Glomerular endothelial cell (primary cell): ENCODE data around the gene NPC1. TPM values are rescaled to one million over a fixed set of nuclear protein-coding genes. Genes with fewer than 3 reads are reported as not detected.

Experiments used
- DNase-seq: peaks from one replicate; pipeline ENCODE4 v3.0.0-alpha.2; 2011; ENCODE audit warnings: low read depth, low spot score; ENCODE audit errors: extremely low read depth
- total RNA-seq: library from RNA; depleted of rRNA; stranded (reverse); fragments of >200 nt; gene quantifications from 2 replicates; pipeline ENCODE4 v1.2.3, GENCODE V29; 2015

Gene NPC1
- total RNA-seq, 1 donor from 2014 or later = 62.0 TPM

GRCh38 chr18:23612434-23613090, 26.3 kb upstream of the NPC1 start:
- DNase-seq = no peak

DNA sequence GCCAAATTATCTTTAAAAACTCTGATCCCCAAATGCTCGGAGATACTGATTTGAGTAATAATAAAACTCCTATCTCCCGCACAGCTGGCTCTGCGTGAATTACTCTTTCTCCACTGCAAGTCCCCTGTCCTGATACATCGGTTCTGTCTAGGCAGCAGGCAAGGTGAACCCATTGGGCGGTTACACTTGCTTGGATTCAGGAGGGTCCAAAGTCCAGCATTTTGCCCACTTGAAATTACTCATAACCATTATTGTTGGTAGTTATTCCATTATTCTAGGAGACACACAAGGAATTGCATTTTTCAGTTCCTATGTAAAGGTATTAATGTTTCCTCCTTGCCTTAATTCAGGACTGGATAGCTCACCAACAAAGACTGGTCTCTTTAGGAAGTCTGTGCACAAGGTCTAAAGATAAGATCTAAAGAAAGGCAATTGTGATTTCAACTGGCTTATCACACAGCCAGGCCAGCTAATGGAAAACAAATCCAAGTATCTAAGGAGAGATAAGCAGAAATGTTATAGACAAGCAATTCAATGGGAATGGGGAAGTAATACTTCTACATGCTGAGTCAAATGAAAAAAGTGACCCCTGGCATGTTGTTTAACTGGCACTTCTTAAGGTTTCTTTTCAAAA, 23.2 kb upstream of the NPC1 start:
- DNase-seq = no peak

DNA sequence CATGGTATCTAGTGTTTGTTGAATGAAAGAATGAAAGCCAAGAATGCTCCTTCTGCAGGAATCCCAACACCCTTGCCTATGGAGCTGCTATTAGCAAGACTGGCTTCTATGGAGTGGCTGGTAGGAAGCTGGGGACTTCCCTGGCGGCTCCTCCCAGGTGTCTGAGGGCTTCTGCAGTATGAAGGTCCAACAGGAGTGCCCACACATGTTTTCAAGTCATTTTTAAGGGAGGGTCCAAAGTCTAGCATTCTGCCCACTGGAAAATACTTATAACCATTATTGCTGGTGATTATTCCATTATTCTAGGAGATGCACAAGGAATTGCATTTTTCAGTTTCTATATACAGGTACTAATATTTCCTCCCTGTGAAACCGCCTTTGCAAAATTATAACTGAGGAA, 21.9 kb upstream of the NPC1 start:
- no peak for DNase-seq

DNA sequence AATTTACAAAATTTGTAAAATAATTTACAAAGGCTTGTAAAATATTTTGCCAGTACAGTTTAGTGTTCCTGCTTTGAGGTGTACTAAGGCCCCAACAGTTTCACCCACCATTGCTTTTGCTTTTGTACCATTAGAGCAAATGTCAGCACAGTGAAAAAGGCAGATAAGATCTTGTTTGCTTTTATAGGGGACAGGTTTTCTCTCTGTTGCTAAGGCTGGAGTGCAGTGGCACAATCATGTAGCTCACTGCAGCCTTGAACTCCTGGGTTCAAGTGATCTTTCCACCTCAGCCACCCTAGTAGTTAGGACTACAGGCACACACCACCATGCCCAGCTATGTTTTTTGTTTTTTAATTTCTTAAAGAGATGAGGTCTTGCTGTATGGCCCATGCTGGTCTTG, 19.6 kb upstream of the NPC1 start:
- DNase-seq = no peak

DNA sequence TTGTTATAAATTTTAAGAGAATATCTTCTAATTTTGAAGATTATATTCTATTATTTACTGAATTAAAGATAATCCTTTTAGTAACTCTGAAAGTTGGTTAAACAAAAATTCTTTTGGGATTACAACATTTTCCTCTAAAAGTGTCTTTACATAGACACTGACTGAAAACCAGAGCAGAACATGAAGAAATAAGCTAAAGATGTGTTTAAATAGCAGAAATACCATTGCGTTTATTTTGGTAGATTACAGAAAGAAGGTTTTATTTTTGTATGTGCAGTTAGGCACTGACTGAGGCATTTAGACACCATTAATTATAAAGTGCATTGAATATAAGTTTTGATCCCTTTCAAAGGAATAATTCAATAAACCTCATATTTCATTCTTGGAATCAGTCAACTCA, 13.5 kb upstream of the NPC1 start:
- no peak for DNase-seq

DNA sequence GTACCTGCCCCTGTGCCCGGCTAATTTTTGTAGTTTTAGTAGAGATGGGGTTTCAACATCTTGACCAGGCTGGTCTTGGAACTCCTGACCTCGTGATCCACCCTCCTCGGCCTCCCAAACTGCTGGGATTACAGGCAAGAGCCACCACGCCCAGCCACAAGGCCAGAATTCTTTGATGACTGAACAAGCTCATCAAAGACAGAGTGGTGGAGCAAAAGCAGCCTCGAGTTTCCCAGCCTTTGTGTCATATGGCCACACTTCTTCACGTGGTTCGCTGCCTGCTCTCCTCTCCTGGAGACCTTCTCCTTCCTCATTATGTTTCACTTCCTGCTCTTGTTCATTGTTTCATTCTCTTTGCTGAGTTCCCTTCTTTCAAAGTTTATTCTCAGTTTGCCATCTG, 9.9 kb upstream of the NPC1 start:
- no peak for DNase-seq

DNA sequence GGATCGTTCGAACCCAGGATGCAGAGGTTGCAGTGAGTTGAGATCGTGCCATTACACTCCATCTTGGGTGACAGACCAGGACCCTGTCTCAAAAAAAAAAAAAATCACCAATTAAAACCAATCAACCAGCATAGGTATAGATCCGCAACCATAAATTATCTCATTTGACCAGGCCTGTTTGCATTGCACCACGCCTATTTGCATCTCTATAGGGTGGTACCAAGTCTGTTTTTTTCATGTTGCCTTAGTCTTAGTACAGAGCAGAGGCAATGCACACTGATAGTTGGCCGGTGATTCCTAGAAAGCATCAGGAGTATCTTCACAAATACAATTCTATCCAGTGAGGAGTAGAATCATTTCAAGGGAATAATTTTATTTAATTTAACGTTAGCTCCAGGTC, 9.3 kb upstream of the NPC1 start:
- DNase-seq = no peak

DNA sequence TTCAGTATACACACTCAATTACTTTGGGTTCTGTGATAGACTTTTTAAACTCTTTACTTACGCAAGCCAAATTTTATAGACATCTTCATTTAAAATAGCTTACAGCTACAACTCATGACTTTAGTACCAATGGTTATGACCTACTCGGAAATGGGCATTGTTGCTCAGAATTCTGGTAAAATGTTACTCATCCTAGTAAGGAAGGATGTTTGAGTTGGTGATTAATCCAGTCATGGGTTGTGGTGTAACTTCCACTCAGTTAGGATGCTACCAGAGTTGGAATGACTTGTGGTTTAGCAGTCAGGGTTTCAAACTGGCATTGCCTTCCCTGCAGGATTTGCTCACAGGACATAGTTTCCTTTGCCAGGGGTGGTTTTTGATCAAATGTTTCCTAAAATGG, 7.4 kb upstream of the NPC1 start:
- DNase-seq = no peak

- DNase-seq = no peak
These were observed 6.6 kb upstream of the NPC1 start for GRCh38 chr18:23592911-23593310.

GRCh38 chr18:23591011-23591410, 4.7 kb upstream of the NPC1 start:
- DNase-seq = no peak

GRCh38 chr18:23588836-23589560, 2.7 kb upstream of the NPC1 start:
- no peak for DNase-seq

DNA sequence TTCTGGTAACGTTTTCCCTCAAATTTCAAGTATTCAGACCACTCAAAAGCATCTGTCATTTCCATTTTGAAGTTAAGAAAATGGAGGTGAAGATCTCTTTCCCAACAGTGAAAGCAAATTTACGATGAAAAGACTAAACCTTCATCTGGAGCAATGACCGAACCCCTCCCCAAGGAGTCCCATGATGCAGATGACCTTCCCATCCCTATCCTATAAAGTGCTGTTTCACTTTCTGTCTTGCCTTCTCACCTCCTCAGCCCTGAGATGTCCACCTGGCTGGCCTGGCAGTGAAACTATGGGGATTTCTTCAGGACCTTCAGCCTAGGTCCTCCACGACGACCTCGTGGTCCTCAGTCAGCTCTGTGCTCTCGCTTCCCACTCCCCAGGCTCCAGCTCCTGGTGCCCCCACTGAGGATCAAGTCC, 925 bp upstream of the NPC1 start:
- no peak for DNase-seq

GRCh38 chr18:23585897-23586248, 433 bp downstream of the NPC1 start:
- no peak for DNase-seq

DNA sequence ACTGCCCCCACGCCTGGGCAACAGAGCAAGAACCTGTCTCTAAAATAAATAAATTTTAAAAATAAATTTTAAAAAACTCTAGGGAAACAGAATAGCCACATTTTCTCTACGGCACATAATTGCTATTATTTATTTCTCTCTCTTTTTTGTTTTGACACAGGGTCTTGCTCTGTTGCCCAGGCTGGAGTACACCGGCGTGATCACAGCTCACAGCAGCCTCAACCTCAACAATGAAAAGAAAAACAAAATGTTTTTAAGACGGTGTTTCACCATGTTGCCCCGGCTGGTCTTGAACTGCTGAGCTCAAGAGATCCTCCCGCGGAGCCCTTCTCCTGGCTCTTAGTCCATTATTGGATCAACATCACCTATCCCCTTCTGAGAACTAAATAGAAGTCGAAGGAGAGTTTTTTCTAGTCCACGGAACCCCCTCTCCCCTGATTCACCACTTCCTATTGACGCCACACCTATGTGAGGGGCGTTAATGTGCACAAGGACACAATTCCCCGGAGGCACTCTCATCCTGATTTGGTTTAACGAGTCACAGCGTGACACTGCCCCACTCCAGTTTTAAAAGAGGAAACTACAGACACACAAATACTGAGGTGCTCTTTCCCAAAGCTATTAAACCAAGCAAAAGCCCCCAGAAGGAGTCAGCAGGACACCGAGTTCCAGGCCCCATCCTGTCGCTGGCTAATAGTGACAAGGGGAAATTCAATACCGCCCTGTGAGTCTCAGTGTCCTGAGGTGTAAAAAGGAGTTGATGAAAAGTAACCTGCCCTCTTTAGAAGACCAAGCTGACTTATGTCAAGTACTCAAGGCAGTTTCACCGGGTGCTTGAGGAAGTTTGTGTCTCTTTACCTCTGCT, 1.1 kb downstream of the NPC1 start:
- DNase-seq = no peak

DNA sequence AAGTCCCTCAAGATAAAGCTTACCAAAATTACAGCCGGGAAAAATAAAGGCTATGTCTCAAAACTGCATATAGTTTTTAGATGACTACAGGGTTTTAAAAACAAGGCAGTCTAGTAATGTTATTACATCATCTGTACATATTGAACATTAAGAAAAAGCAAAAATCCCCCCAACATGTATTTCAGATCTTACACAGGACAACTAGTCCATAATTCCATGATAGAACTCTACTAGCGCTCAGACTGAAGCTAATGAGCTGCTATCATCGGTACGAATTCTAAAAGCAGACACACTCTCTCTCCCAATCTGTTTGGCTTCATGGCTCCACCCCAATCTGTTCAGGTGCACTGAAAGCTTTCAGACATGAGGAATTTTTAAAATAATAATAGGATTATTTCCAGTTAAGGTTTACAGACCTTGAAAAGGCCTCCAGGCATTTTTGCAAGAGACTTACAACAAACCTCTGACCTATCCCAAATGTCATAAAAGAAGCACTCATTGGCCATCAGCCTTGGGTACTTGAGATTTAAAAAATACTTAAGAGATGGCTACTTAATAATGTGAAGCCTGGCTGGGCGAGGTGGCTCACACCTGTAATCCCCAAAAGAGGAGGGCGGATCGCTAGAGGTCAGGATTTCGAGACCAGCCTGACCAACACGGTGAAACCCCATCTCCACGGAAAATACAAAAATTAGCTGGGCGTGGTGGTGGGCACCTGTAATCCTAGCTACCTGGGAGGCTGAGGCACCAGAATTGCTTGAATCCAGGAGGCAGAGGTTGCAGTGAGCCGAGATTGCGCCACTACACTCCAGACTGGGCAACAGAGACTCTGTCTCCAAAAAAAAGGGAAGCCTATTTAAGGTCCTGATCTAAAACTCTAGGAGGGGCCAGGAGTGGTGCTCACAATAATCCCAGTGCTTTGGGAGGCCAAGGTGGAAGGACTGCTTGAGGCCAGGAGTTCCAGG, 2.0 kb downstream of the NPC1 start:
- no peak for DNase-seq

GRCh38 chr18:23583071-23583865, 3.0 kb downstream of the NPC1 start:
- no peak for DNase-seq

GRCh38 chr18:23580677-23581367, 5.5 kb downstream of the NPC1 start:
- no peak for DNase-seq

DNA sequence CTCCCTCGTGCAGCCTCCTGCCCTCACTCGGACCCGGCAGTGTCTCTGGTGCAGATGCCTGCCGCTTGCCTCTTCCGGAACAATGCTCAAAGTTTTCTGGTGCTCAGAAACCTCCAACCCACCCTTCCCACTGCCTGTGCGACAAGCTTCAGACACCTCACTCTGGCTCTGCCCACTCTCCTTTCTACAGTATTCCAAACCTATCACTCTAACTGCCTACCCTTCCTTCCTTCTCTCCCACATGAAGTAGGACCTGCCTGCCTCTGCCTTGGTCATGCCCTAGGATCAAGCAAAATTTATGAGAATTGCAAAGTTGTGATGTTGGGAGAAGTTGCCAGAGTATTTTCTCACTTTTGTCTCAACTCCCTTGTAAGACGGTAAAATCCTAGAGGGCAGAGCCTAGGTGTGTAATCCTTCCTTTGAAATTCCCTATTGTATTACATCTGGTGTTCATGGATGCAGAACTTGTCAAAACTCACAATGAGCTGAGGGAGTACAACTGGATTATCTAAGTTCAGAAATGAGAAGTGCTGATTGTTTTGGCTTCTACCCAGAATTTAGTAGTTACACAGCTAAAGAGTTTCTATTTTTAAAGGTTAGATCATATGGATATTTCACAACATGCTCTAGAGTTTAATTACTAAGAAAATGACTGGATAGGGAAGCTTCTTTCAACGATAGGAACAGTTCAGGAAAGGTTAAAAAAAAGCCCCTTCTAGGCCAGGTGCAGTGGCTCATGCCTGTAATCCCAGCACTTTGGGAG, 7.2 kb downstream of the NPC1 start:
- DNase-seq = no peak
